ENCODE data around the gene PDCD1. TPM values are rescaled to one million over a fixed set of nuclear protein-coding genes. Genes with fewer than 3 reads are reported as not detected.

PDCD1 gene
- total and polyA plus RNA-seq, 10 of the 15 experiments (the other 5 are each of a cell fraction or from before 2014, with no cell fraction given), result 0.62 to 6.4 (median 2.9) TPM; not detected in 2

DNA sequence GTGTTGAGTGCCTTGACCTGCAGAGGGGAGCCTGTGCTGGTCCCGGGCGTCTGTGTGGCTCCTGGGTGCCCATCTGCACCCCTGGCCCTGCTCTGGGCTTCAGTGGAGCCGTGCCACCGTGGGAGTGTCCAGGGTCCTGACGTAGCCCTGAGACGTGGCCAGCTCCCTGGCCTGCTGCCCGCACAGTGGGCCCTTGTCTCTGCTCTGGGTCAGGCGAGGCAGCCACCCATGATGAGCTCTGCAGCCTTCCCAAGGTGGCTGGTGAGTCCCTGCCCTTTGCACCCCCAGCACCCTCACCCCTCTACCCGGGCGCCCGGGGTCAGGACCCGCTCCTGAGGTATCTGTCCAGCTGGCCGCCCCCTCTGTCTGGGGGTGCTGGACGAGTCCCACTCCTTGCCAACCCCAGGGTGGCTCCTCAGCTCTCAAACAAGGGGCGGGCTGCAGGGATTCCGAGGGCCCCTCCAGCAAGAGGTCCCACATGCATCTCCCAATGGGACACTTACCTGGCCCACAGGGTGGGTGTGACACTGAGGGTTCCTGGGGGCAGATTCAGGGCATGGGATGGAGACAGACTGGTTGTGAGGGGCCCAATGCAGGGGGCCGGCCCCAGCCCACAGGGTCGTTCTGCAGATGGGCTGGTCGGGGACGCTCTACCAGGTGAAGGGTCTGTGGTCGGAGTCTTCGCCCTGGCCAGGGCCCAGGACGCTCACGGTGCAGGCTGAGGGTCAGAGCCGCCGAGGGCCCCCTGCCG, 47.3 kb downstream of the PDCD1 start:
- ChIA-PET POLR2A (no interaction called here), SMC1A (ENCODE audit: uncharacterized antibody, unreplicated experiment) (no interaction called here), RAD21 (ENCODE audit: unreplicated experiment) (no interaction called here), CTCF (no interaction called here)
- Histone ChIP-seq H2AFZ (ENCODE audit: control insufficient read depth, low read depth, low read length) (no peak overlapping the region), H3K4me3 (no peak overlapping the region), H3K36me3 (ENCODE audit: control insufficient read depth in 2 of 2, insufficient read depth in 2 of 2, low read length in 1 of 2) (no peaks in the 10 kb centered on the region), H4K20me1 (ENCODE audit: control insufficient read depth, insufficient read depth) (no peaks in the 10 kb centered on the region), H3K4me1 (ENCODE audit: control insufficient read depth, insufficient read depth, low read length) (peaks cover 7% of the 10 kb centered on the region; the same call in 1 of the 2 replicates), H3K79me2 (ENCODE audit: control insufficient read depth, insufficient read depth, low read length) (no peaks in the 10 kb centered on the region), H3K27ac (ENCODE audit: control insufficient read depth, insufficient read depth) (no peak overlapping the region), H3K9me3 (replicated peaks; ENCODE audit: control insufficient read depth, insufficient read depth, low read length) (no peaks in the 10 kb centered on the region), H3K27me3 (replicated peaks in 1 of 2; ENCODE audit: control insufficient read depth in 2 of 2, insufficient read depth in 2 of 2, low read length in 1 of 2) (no peaks in the 10 kb centered on the region), H3K4me2 (ENCODE audit: control insufficient read depth, insufficient read depth) (no peak overlapping the region), H3K9ac (ENCODE audit: control insufficient read depth, insufficient read depth, low read length) (no peak overlapping the region)
- FAIRE-seq, result no peak
- DNase-seq (ENCODE audit: low read depth, low spot score), result no peak
- BruUV-seq (replicated peaks), result no TSS peak
- WGBS (ENCODE audit: insufficient coverage, insufficient replicate concordance, low lambda C conversion rate, missing lambda C conversion rate), result 61% methylated on average over 27 of the region's 27 CpGs
- TF ChIP-seq, protein P1, sequence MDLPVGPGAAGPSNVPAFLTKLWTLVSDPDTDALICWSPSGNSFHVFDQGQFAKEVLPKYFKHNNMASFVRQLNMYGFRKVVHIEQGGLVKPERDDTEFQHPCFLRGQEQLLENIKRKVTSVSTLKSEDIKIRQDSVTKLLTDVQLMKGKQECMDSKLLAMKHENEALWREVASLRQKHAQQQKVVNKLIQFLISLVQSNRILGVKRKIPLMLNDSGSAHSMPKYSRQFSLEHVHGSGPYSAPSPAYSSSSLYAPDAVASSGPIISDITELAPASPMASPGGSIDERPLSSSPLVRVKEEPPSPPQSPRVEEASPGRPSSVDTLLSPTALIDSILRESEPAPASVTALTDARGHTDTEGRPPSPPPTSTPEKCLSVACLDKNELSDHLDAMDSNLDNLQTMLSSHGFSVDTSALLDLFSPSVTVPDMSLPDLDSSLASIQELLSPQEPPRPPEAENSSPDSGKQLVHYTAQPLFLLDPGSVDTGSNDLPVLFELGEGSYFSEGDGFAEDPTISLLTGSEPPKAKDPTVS (IDR thresholded peaks at IDR 0.05; ENCODE audit: low read depth, low read length), result no peak
- TF ChIP-seq KAT2A (conservative IDR thresholded peaks at IDR 0.05; ENCODE audit: control insufficient read depth, low read depth, low read length) (no peak), BACH1 (IDR thresholded peaks at IDR 0.05; ENCODE audit: borderline replicate concordance) (no peak), MXI1 (IDR thresholded peaks at IDR 0.05; ENCODE audit: low read depth, low read length) (no peak), STAT3 (IDR thresholded peaks at IDR 0.05; ENCODE audit: low read depth, low read length) (no peak), RBBP5 (conservative IDR thresholded peaks at IDR 0.05) (no peak), EZH2 (IDR thresholded peaks at IDR 0.05; ENCODE audit: borderline replicate concordance, control insufficient read depth, low read depth, low read length) (no peak), SUPT20H (IDR thresholded peaks at IDR 0.05; ENCODE audit: borderline replicate concordance, control insufficient read depth, low read depth, low read length) (no peak)
- TF ChIP-seq, protein P2, sequence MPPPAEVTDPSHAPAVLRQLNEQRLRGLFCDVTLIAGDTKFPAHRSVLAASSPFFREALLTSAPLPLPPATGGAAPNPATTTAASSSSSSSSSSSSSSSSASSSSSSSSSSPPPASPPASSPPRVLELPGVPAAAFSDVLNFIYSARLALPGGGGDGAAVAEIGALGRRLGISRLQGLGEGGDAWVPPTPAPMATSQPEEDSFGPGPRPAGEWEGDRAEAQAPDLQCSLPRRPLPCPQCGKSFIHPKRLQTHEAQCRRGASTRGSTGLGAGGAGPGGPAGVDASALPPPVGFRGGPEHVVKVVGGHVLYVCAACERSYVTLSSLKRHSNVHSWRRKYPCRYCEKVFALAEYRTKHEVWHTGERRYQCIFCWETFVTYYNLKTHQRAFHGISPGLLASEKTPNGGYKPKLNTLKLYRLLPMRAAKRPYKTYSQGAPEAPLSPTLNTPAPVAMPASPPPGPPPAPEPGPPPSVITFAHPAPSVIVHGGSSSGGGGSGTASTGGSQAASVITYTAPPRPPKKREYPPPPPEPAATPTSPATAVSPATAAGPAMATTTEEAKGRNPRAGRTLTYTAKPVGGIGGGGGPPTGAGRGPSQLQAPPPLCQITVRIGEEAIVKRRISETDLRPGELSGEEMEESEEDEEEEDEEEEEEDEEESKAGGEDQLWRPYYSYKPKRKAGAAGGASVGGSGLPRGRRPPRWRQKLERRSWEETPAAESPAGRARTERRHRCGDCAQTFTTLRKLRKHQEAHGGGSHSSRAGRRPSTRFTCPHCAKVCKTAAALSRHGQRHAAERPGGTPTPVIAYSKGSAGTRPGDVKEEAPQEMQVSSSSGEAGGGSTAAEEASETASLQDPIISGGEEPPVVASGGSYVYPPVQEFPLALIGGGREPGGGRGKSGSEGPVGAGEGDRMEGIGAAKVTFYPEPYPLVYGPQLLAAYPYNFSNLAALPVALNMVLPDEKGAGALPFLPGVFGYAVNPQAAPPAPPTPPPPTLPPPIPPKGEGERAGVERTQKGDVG (CRISPR knock-in tag; IDR thresholded peaks at IDR 0.05), result no peak
- in situ Hi-C loops (cut with MboI) (no loop called here), intact Hi-C loops (cut with micrococcal nuclease; ENCODE audit: unreplicated experiment) (no loop called here)
- no peak for ATAC-seq
